ENCODE results near the gene MSX2. TPM values are rescaled to one million over a fixed set of nuclear protein-coding genes. Genes with fewer than 3 reads are reported as not detected.

Gene MSX2
- total and polyA plus RNA-seq, 2 of the 4 experiments (the other 2 are of a cell fraction) = 2.2 to 3.7 TPM

GRCh38 chr5:174719793-174720611, 4.4 kb upstream of the MSX2 start:
- H2AK5ac ChIP-seq (ENCODE audit: low read depth, low read length) = no peak overlapping the region
- no peak overlapping the region for H3K14ac ChIP-seq (replicated peaks; ENCODE audit: low read depth, low read length)
- H3K79me1 ChIP-seq (ENCODE audit: low read depth in 1 of 2, low read length in 2 of 2) = no peaks in the 10 kb centered on the region
- H3K27ac ChIP-seq (ENCODE audit: insufficient read depth, low read length) = no peak overlapping the region
- no peak overlapping the region for H4K5ac ChIP-seq (ENCODE audit: low read depth, low read length)
- CTCF ChIA-PET = interaction anchor here (0.6 kb wide), 1 partner anchor 31 kb away, joined by 3 read pairs; no protein-coding TSS in a partner anchor
- no peak overlapping the region for H2BK120ac ChIP-seq (ENCODE audit: low read depth, low read length)
- POLR2A ChIA-PET (ENCODE audit: unreplicated experiment) = no interaction called here
- H3K4me2 ChIP-seq (ENCODE audit: low read depth, low read length) = no peak overlapping the region
- intact Hi-C loops (cut with micrococcal nuclease) = no loop called here
- H3K9me3 ChIP-seq (ENCODE audit: control insufficient read depth, insufficient read depth, low read length) = peaks cover 2% of the 10 kb centered on the region; the same call in 1 of the 2 replicates
- H3K9ac ChIP-seq (ENCODE audit: low read depth, low read length) = no peak overlapping the region
- no peaks in the 10 kb centered on the region for H3K9me1 ChIP-seq (ENCODE audit: insufficient read depth, low read length)
- peak overlapping the region; percentile 36 for H2AFZ ChIP-seq (replicated peaks; ENCODE audit: low read length, poor library complexity)
- no peak for DNase-seq
- no peak overlapping the region for H4K8ac ChIP-seq (ENCODE audit: low read depth in 2 of 2, low read length in 2 of 2)
- BruUV-seq (replicated peaks) = no TSS peak
- no peak overlapping the region for H2BK20ac ChIP-seq (ENCODE audit: low read depth, low read length)
- H3K27me3 ChIP-seq (ENCODE audit: control insufficient read depth, insufficient read depth, low read length) = peaks cover 74% of the 10 kb centered on the region
- no peak overlapping the region for H2BK5ac ChIP-seq (ENCODE audit: low read depth, low read length, poor library complexity, severe bottlenecking)
- no peak overlapping the region for H3K4ac ChIP-seq (ENCODE audit: low read depth, low read length)
- H3K36me3 ChIP-seq (ENCODE audit: control insufficient read depth, insufficient read depth, low read length) = no peaks in the 10 kb centered on the region
- H4K91ac ChIP-seq (ENCODE audit: insufficient read depth, low read depth, low read length) = no peak overlapping the region
- in situ Hi-C loops (cut with MboI; ENCODE audit: low sequenced_read_pairs) = no loop called here
- ATAC-seq (ENCODE audit: low read depth) = no peak
- WGBS, 2 experiments (ENCODE audit: extremely low coverage in 2 of 2, insufficient read length in 1 of 2) = 51% methylated on average over 3 of the region's 19 CpGs; no CpG with 5 or more reads in 1 of the 2 experiments
- no peaks in the 10 kb centered on the region for H3K4me1 ChIP-seq (ENCODE audit: control insufficient read depth, insufficient read depth, low read length)
- TF ChIP-seq RAD21 (IDR thresholded peaks at IDR 0.05; ENCODE audit: low read length) = no peak
- dilution Hi-C loops (cut with HindIII; ENCODE audit: low sequenced_read_pairs, unreplicated experiment) = no loop called here
- H3K18ac ChIP-seq (ENCODE audit: low read depth, low read length) = no peak overlapping the region
- H2AK9ac ChIP-seq (replicated peaks; ENCODE audit: low read depth, low read length, poor library complexity) = no peak overlapping the region
- no peak overlapping the region for H2BK15ac ChIP-seq (ENCODE audit: low read depth, low read length)
- H4K20me1 ChIP-seq (ENCODE audit: insufficient read depth, low read length) = no peaks in the 10 kb centered on the region
- no peak overlapping the region for H3K4me3 ChIP-seq (ENCODE audit: insufficient read depth, low read depth, low read length)
- H3K56ac ChIP-seq (ENCODE audit: extremely low read depth, insufficient read depth, low read length) = no peak overlapping the region
- no peak overlapping the region for H3K23ac ChIP-seq (ENCODE audit: low read depth, low read length)
